ENCODE measurements around the gene B3GALT5.

The B3GALT5 gene

GRCh38 chr21:39610703-39611102 lies 2.0 kb upstream of the B3GALT5 start:
- no peak for DNase-seq

GRCh38 chr21:39611551-39612190 lies 1.1 kb upstream of the B3GALT5 start:
- DNase-seq, result no peak

- DNase-seq, result no peak
Observed at GRCh38 chr21:39613041-39613934, 548 bp downstream of the B3GALT5 start.

GRCh38 chr21:39616211-39616772 lies 3.6 kb downstream of the B3GALT5 start:
- DNase-seq, result no peak

GRCh38 chr21:39620856-39621255 lies 8.1 kb downstream of the B3GALT5 start:
- no peak for DNase-seq

- no peak for DNase-seq
Observed at GRCh38 chr21:39625211-39625895, 12.6 kb downstream of the B3GALT5 start.

GRCh38 chr21:39628385-39628784 lies 15.6 kb downstream of the B3GALT5 start:
- no peak for DNase-seq

- DNase-seq, result no peak
Observed at GRCh38 chr21:39630191-39630591, 17.5 kb downstream of the B3GALT5 start.

- DNase-seq, result no peak
Observed at GRCh38 chr21:39630827-39631226, 18.1 kb downstream of the B3GALT5 start.

GRCh38 chr21:39631842-39632562 lies 19.3 kb downstream of the B3GALT5 start:
- DNase-seq, result no peak

GRCh38 chr21:39632796-39633442 lies 20.2 kb downstream of the B3GALT5 start:
- DNase-seq, result no peak

- DNase-seq, result no peak
Observed at GRCh38 chr21:39633770-39634181, 21.0 kb downstream of the B3GALT5 start.

GRCh38 chr21:39634507-39634906 lies 21.8 kb downstream of the B3GALT5 start:
- no peak for DNase-seq

- no peak for DNase-seq
Observed at GRCh38 chr21:39637197-39637970, 24.6 kb downstream of the B3GALT5 start.

- no peak for DNase-seq
Observed at GRCh38 chr21:39637971-39638240, 25.2 kb downstream of the B3GALT5 start.

- DNase-seq, result no peak
Observed at GRCh38 chr21:39638281-39638680, 25.5 kb downstream of the B3GALT5 start.

- no peak for DNase-seq
Observed at GRCh38 chr21:39640754-39641153, 28.0 kb downstream of the B3GALT5 start.

GRCh38 chr21:39641827-39642450 lies 29.2 kb downstream of the B3GALT5 start:
- DNase-seq, result no peak

- no peak for DNase-seq
Observed at GRCh38 chr21:39644062-39644560, 31.4 kb downstream of the B3GALT5 start.

- DNase-seq, result no peak
Observed at GRCh38 chr21:39645331-39645730, 32.6 kb downstream of the B3GALT5 start.

GRCh38 chr21:39647476-39647875 lies 34.7 kb downstream of the B3GALT5 start:
- no peak for DNase-seq
